Sigmoid colon (tissue), 4 donors: ENCODE results near the gene GRM5.
A peak's percentile ranks its signal among the peaks of the same experiment; 100 is the strongest.

Experiments
- CTCF ChIP-seq, 4 experiments: fragments of 450-650 bp in 3 of 4; fragments of 200-600 bp in 1 of 4; IDR thresholded peaks; one replicate each; pipeline ENCODE4 v1.5.1; 2016 to 2019; ENCODE audit warnings: antibody characterized with exemption in 4 of 4, mild to moderate bottlenecking in 3 of 4, moderate library complexity in 2 of 4
- POLR2AphosphoS5 ChIP-seq, 4 donors: sonication (generic); formaldehyde crosslinking; IDR thresholded peaks; one replicate each; pipeline ENCODE4 v1.6.1; 2017; ENCODE audit warnings: antibody characterized with exemption in 4 of 4

- TF ChIP-seq POLR2AphosphoS5 (IDR thresholded peaks at IDR 0.05) = peak in 3 of 4 donors; percentile 56 to 75 (median 75)
- TF ChIP-seq CTCF (IDR thresholded peaks at IDR 0.05) = no peak
These were observed 585.6 kb downstream of the GRM5 start for GRCh38 chr11:88480223-88480622.
